Mesendoderm (in vitro differentiated cells): Measurements from ENCODE around the gene STK26.

Experiments used
- DNase-seq: peaks from one replicate; pipeline ENCODE4 v3.0.0; 2013
- H2AK5ac ChIP-seq: 2 replicates; pipeline ENCODE4 v1.6.1; 2013; ENCODE audit warnings: low read length, inconsistent platforms
- H2BK120ac ChIP-seq: 2 replicates; pipeline ENCODE4 v1.6.1; 2013; ENCODE audit warnings: low read depth, mild to moderate bottlenecking, low read length, moderate library complexity, mixed read lengths
- H2BK15ac ChIP-seq: replicated peaks from 2 replicates; pipeline ENCODE4 v1.6.1; 2013; ENCODE audit warnings: low read depth, mild to moderate bottlenecking, moderate library complexity
- H2BK5ac ChIP-seq: 2 replicates; pipeline ENCODE4 v1.6.1; 2013; ENCODE audit warnings: low read length, inconsistent platforms
- H3K18ac ChIP-seq: 2 replicates; pipeline ENCODE4 v1.6.1; 2013; ENCODE audit warnings: mild to moderate bottlenecking, low read length, mixed read lengths
- H3K23ac ChIP-seq: one replicate; pipeline ENCODE4 v1.6.1; 2013; ENCODE audit warnings: low read length
- H3K27ac ChIP-seq: 2 replicates; pipeline ENCODE4 v1.5.1; 2013; ENCODE audit warnings: low read depth, mild to moderate bottlenecking, inconsistent platforms, low read length, moderate library complexity
- H3K27me3 ChIP-seq: 2 replicates; pipeline ENCODE4 v1.6.1; 2013; ENCODE audit warnings: low read length, control low read depth, mild to moderate bottlenecking, inconsistent platforms; ENCODE audit not compliant: insufficient read depth, poor library complexity
- H3K36me3 ChIP-seq: 2 replicates; pipeline ENCODE4 v1.6.1; 2013; ENCODE audit warnings: low read length, inconsistent platforms; ENCODE audit not compliant: control insufficient read depth, insufficient read depth
- H3K4ac ChIP-seq: one replicate; pipeline ENCODE4 v1.6.1; 2013; ENCODE audit warnings: low read depth, mild to moderate bottlenecking, low read length, moderate library complexity
- H3K4me1 ChIP-seq: 2 replicates; pipeline ENCODE4 v1.6.1; 2013; ENCODE audit warnings: low read depth, low read length, inconsistent platforms; ENCODE audit not compliant: control insufficient read depth
- H3K4me2 ChIP-seq: 2 replicates; pipeline ENCODE4 v1.6.1; 2013; ENCODE audit warnings: low read length
- H3K4me3 ChIP-seq: 2 replicates; pipeline ENCODE4 v1.5.1; 2013; ENCODE audit warnings: mild to moderate bottlenecking, low read length
- H3K56ac ChIP-seq: one replicate; pipeline ENCODE4 v1.6.1; 2013; ENCODE audit warnings: low read length
- H3K79me1 ChIP-seq: 2 replicates; pipeline ENCODE4 v1.6.1; 2013; ENCODE audit warnings: low read length, inconsistent platforms
- H3K79me2 ChIP-seq: 2 replicates; pipeline ENCODE4 v1.6.1; 2013; ENCODE audit warnings: mild to moderate bottlenecking, low read length; ENCODE audit not compliant: control insufficient read depth, insufficient read depth
- H3K9ac ChIP-seq: 2 replicates; pipeline ENCODE4 v1.6.1; 2013; ENCODE audit warnings: low read length, inconsistent platforms
- H4K5ac ChIP-seq: one replicate; pipeline ENCODE4 v1.6.1; 2013; ENCODE audit warnings: low read length
- H4K8ac ChIP-seq: one replicate; pipeline ENCODE4 v1.6.1; 2013; ENCODE audit warnings: low read depth, mild to moderate bottlenecking, control low read depth, low read length, moderate library complexity
- WGBS: extraction: QIAGEN DNeasy Blood & Tissue Kit; methylation state at CpG from one replicate; pipeline ENCODE4 v1.1.7; 2013; ENCODE audit warnings: low lambda C conversion rate, missing lambda C conversion rate; ENCODE audit not compliant: insufficient coverage; ENCODE audit errors: extremely low coverage; 5-methylcytosine and 5-hydroxymethylcytosine counted together

Gene STK26

GRCh38 chrX:132025041-132025440 is 1.9 kb downstream of the STK26 start:
- Histone ChIP-seq H3K56ac (peak overlapping the region; percentile 76), H3K4ac (no peak overlapping the region), H3K27ac (no peak overlapping the region), H2BK120ac (no peak overlapping the region), H3K79me2 (peaks cover 31% of the 10 kb centered on the region), H3K79me1 (no peaks in the 10 kb centered on the region), H3K36me3 (no peaks in the 10 kb centered on the region), H3K4me3 (peak overlapping the region; percentile 13), H4K8ac (no peak overlapping the region), H3K4me2 (peak overlapping the region; percentile 38), H3K4me1 (peaks cover 4% of the 10 kb centered on the region), H3K23ac (no peak overlapping the region), H2BK5ac (no peak overlapping the region), H3K18ac (no peak overlapping the region), H2AK5ac (no peak overlapping the region), H4K5ac (no peak overlapping the region), H2BK15ac (no peak overlapping the region), H3K27me3 (no peaks in the 10 kb centered on the region), H3K9ac (peak overlapping the region; percentile 68)
- DNase-seq: peak; percentile 48
- WGBS: no CpG with 5 or more reads among the region's 8 CpGs

- H2AK5ac ChIP-seq: no peak overlapping the region
- no peak overlapping the region for H4K8ac ChIP-seq
- no peaks in the 10 kb centered on the region for H3K79me1 ChIP-seq
- H3K4me2 ChIP-seq: no peak overlapping the region
- H3K56ac ChIP-seq: no peak overlapping the region
- no peak overlapping the region for H3K23ac ChIP-seq
- H3K4me3 ChIP-seq: no peak overlapping the region
- H3K4me1 ChIP-seq: peaks cover 4% of the 10 kb centered on the region
- no peaks in the 10 kb centered on the region for H3K36me3 ChIP-seq
- no peak overlapping the region for H2BK15ac ChIP-seq
- H3K18ac ChIP-seq: no peak overlapping the region
- no peak overlapping the region for H2BK120ac ChIP-seq
- H2BK5ac ChIP-seq: no peak overlapping the region
- no peak for DNase-seq
- H3K79me2 ChIP-seq: peaks cover 47% of the 10 kb centered on the region
- no peak overlapping the region for H3K4ac ChIP-seq
- H4K5ac ChIP-seq: no peak overlapping the region
- no peak overlapping the region for H3K27ac ChIP-seq
- H3K9ac ChIP-seq: no peak overlapping the region
- no peaks in the 10 kb centered on the region for H3K27me3 ChIP-seq
These were observed 7.2 kb downstream of the STK26 start for GRCh38 chrX:132030264-132030663.

- H2BK15ac ChIP-seq: no peak overlapping the region
- no peak overlapping the region for H3K23ac ChIP-seq
- no peaks in the 10 kb centered on the region for H3K27me3 ChIP-seq
- no peak overlapping the region for H3K56ac ChIP-seq
- H3K9ac ChIP-seq: no peak overlapping the region
- H4K5ac ChIP-seq: no peak overlapping the region
- H4K8ac ChIP-seq: no peak overlapping the region
- H3K18ac ChIP-seq: no peak overlapping the region
- no peaks in the 10 kb centered on the region for H3K36me3 ChIP-seq
- H3K4ac ChIP-seq: no peak overlapping the region
- H3K79me2 ChIP-seq: peaks cover 44% of the 10 kb centered on the region
- no peak overlapping the region for H3K4me2 ChIP-seq
- no peak overlapping the region for H3K4me3 ChIP-seq
- WGBS: no CpG with 5 or more reads among the region's 4 CpGs
- H3K4me1 ChIP-seq: peaks cover 4% of the 10 kb centered on the region
- no peak overlapping the region for H2BK5ac ChIP-seq
- H2BK120ac ChIP-seq: no peak overlapping the region
- H2AK5ac ChIP-seq: no peak overlapping the region
- DNase-seq: no peak
- no peak overlapping the region for H3K27ac ChIP-seq
- H3K79me1 ChIP-seq: no peaks in the 10 kb centered on the region
These were observed 8.8 kb downstream of the STK26 start for GRCh38 chrX:132031867-132032266.

GRCh38 chrX:132033166-132033565 is 10.1 kb downstream of the STK26 start:
- no peak overlapping the region for H3K4me3 ChIP-seq
- H3K18ac ChIP-seq: no peak overlapping the region
- no peak overlapping the region for H2BK15ac ChIP-seq
- H4K8ac ChIP-seq: no peak overlapping the region
- H3K4me2 ChIP-seq: no peak overlapping the region
- no peak overlapping the region for H3K4ac ChIP-seq
- no peaks in the 10 kb centered on the region for H3K36me3 ChIP-seq
- H3K9ac ChIP-seq: no peak overlapping the region
- no peak overlapping the region for H3K27ac ChIP-seq
- no peak overlapping the region for H3K56ac ChIP-seq
- H3K23ac ChIP-seq: no peak overlapping the region
- no CpG with 5 or more reads among the region's 3 CpGs for WGBS
- H2BK120ac ChIP-seq: no peak overlapping the region
- H3K4me1 ChIP-seq: peaks cover 4% of the 10 kb centered on the region
- H3K27me3 ChIP-seq: no peaks in the 10 kb centered on the region
- H4K5ac ChIP-seq: no peak overlapping the region
- H2BK5ac ChIP-seq: no peak overlapping the region
- peaks cover 40% of the 10 kb centered on the region for H3K79me2 ChIP-seq
- no peak for DNase-seq
- H2AK5ac ChIP-seq: no peak overlapping the region
- no peaks in the 10 kb centered on the region for H3K79me1 ChIP-seq

- Histone ChIP-seq H3K4ac (no peak overlapping the region), H2BK120ac (no peak overlapping the region), H2AK5ac (no peak overlapping the region), H4K8ac (no peak overlapping the region), H3K27ac (peak overlapping the region; percentile 63), H3K9ac (no peak overlapping the region), H3K23ac (no peak overlapping the region), H3K4me3 (no peak overlapping the region), H3K4me2 (no peak overlapping the region), H3K18ac (no peak overlapping the region), H3K4me1 (no peaks in the 10 kb centered on the region), H2BK5ac (no peak overlapping the region), H4K5ac (no peak overlapping the region), H3K79me1 (no peaks in the 10 kb centered on the region), H3K79me2 (peaks cover 28% of the 10 kb centered on the region), H3K56ac (no peak overlapping the region), H2BK15ac (no peak overlapping the region), H3K36me3 (no peaks in the 10 kb centered on the region), H3K27me3 (no peaks in the 10 kb centered on the region)
- no CpG with 5 or more reads among the region's 3 CpGs for WGBS
- peak; percentile 63 for DNase-seq
These were observed 11.5 kb downstream of the STK26 start for GRCh38 chrX:132034648-132035047.

- H2BK15ac ChIP-seq: no peak overlapping the region
- H3K79me2 ChIP-seq: peaks cover 14% of the 10 kb centered on the region
- peak; percentile 28 for DNase-seq
- no peak overlapping the region for H2AK5ac ChIP-seq
- no peak overlapping the region for H3K4ac ChIP-seq
- H3K27ac ChIP-seq: no peak overlapping the region
- no peaks in the 10 kb centered on the region for H3K27me3 ChIP-seq
- H4K8ac ChIP-seq: no peak overlapping the region
- no peaks in the 10 kb centered on the region for H3K36me3 ChIP-seq
- no peak overlapping the region for H4K5ac ChIP-seq
- no peak overlapping the region for H3K23ac ChIP-seq
- no peak overlapping the region for H3K56ac ChIP-seq
- no peak overlapping the region for H3K18ac ChIP-seq
- H3K9ac ChIP-seq: no peak overlapping the region
- H3K79me1 ChIP-seq: no peaks in the 10 kb centered on the region
- no CpG with 5 or more reads among the region's 5 CpGs for WGBS
- H3K4me1 ChIP-seq: no peaks in the 10 kb centered on the region
- no peak overlapping the region for H2BK5ac ChIP-seq
- no peak overlapping the region for H2BK120ac ChIP-seq
- no peak overlapping the region for H3K4me2 ChIP-seq
- no peak overlapping the region for H3K4me3 ChIP-seq
These were observed 14.4 kb downstream of the STK26 start for GRCh38 chrX:132037479-132037993.
